Neural cell (in vitro differentiated cells): Measurements from ENCODE around the gene ZNF71.

Experiments used
- RAD21 ChIP-seq: fragments of 450-650 bp; conservative IDR thresholded peaks from 2 replicates; pipeline ENCODE4 v1.6.1; 2014; ENCODE audit warnings: antibody characterized with exemption, mild to moderate bottlenecking, moderate library complexity
- TF ChIP-seq, protein P1 (sequence below): fragments of 450-650 bp; IDR thresholded peaks from 2 replicates; pipeline ENCODE4 v1.5.1; 2014; ENCODE audit warnings: antibody characterized with exemption, mild to moderate bottlenecking, moderate library complexity; ENCODE audit not compliant: poor library complexity, severe bottlenecking

DNA sequence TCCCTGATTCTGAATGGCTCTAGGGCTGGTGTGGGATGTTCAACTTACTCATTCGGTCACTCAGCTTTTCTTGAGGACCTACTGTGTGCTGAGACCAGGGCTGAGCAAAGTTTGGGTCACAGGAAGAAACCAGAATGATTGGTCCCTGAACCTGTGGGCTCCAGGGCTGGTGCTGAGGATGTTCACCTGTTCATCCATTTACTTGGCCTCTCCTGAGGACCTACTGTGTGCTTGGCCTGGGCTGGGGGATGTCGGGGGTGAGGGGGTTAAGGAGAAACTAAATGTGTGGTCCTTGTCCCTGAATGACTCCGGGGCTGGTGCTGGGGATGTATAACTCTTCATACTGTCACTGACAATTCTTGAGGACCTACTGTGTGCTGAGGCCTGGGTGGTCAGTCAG is 66.1 kb downstream of the ZNF71 start:
- TF ChIP-seq, protein P1, sequence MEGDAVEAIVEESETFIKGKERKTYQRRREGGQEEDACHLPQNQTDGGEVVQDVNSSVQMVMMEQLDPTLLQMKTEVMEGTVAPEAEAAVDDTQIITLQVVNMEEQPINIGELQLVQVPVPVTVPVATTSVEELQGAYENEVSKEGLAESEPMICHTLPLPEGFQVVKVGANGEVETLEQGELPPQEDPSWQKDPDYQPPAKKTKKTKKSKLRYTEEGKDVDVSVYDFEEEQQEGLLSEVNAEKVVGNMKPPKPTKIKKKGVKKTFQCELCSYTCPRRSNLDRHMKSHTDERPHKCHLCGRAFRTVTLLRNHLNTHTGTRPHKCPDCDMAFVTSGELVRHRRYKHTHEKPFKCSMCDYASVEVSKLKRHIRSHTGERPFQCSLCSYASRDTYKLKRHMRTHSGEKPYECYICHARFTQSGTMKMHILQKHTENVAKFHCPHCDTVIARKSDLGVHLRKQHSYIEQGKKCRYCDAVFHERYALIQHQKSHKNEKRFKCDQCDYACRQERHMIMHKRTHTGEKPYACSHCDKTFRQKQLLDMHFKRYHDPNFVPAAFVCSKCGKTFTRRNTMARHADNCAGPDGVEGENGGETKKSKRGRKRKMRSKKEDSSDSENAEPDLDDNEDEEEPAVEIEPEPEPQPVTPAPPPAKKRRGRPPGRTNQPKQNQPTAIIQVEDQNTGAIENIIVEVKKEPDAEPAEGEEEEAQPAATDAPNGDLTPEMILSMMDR, result no peak
- no peak for TF ChIP-seq RAD21
